Trophoblast cell (in vitro differentiated cells and primary cell): ENCODE results near the gene SWI5.

Experiments used
- DNase-seq, 2 donors: peaks; one replicate each; pipeline ENCODE4 v3.0.0-alpha.2; 2016
- H2AFZ ChIP-seq: 2 replicates; pipeline ENCODE4 v1.6.1; 2013; ENCODE audit warnings: low read length, moderate library complexity, mild to moderate bottlenecking; ENCODE audit not compliant: insufficient read depth, poor library complexity
- H2AK5ac ChIP-seq: 2 replicates; pipeline ENCODE4 v1.6.1; 2013; ENCODE audit warnings: mild to moderate bottlenecking, low read length
- H2BK120ac ChIP-seq: 2 replicates; pipeline ENCODE4 v1.6.1; 2013; ENCODE audit warnings: low read length, mild to moderate bottlenecking, moderate library complexity; ENCODE audit not compliant: insufficient read depth, poor library complexity
- H2BK12ac ChIP-seq: 2 replicates; pipeline ENCODE4 v1.6.1; 2013; ENCODE audit warnings: mild to moderate bottlenecking, low read length, moderate library complexity
- H2BK5ac ChIP-seq: 2 replicates; pipeline ENCODE4 v1.6.1; 2013; ENCODE audit warnings: low read length, low read depth, moderate library complexity, mild to moderate bottlenecking; ENCODE audit not compliant: poor library complexity
- H3K14ac ChIP-seq: 2 replicates; pipeline ENCODE4 v1.6.1; 2013; ENCODE audit warnings: mild to moderate bottlenecking, low read length
- H3K18ac ChIP-seq: 2 replicates; pipeline ENCODE4 v1.6.1; 2013; ENCODE audit warnings: mild to moderate bottlenecking, low read length
- H3K23ac ChIP-seq: 2 replicates; pipeline ENCODE4 v1.6.1; 2013; ENCODE audit warnings: low read length
- H3K27ac ChIP-seq: 2 replicates; pipeline ENCODE4 v1.5.1; 2013; ENCODE audit warnings: low read depth, mild to moderate bottlenecking, inconsistent platforms, low read length, moderate library complexity
- H3K27me3 ChIP-seq: 2 replicates; pipeline ENCODE4 v1.6.1; 2013; ENCODE audit warnings: inconsistent platforms, mild to moderate bottlenecking, low read length, moderate library complexity; ENCODE audit not compliant: insufficient read depth
- H3K36me3 ChIP-seq, 2 experiments: 1 replicate in 1 of 2; 2 replicates in 1 of 2; pipeline ENCODE4 v1.6.1; 2013; ENCODE audit warnings: low read length in 2 of 2, mild to moderate bottlenecking in 2 of 2, moderate library complexity in 1 of 2; ENCODE audit not compliant: insufficient read depth in 2 of 2, control insufficient read depth in 1 of 2
- H3K4ac ChIP-seq: 2 replicates; pipeline ENCODE4 v1.6.1; 2013; ENCODE audit warnings: low read depth, mild to moderate bottlenecking, low read length, moderate library complexity
- H3K4me1 ChIP-seq, 2 experiments: 1 replicate in 1 of 2; 2 replicates in 1 of 2; pipeline ENCODE4 v1.6.1; 2013; ENCODE audit warnings: low read length in 2 of 2, mild to moderate bottlenecking in 2 of 2, moderate library complexity in 1 of 2; ENCODE audit not compliant: insufficient read depth in 2 of 2, control insufficient read depth in 1 of 2
- H3K4me2 ChIP-seq: 2 replicates; pipeline ENCODE4 v1.6.1; 2013; ENCODE audit warnings: inconsistent platforms, mild to moderate bottlenecking, low read length, moderate library complexity
- H3K4me3 ChIP-seq: 2 replicates; pipeline ENCODE4 v1.5.1; 2013; ENCODE audit warnings: mild to moderate bottlenecking, low read depth, low read length, inconsistent platforms
- H3K79me1 ChIP-seq: one replicate; pipeline ENCODE4 v1.6.1; 2013; ENCODE audit warnings: low read length
- H3K79me2 ChIP-seq: 2 replicates; pipeline ENCODE4 v1.6.1; 2013; ENCODE audit warnings: low read length, mild to moderate bottlenecking; ENCODE audit not compliant: control insufficient read depth, insufficient read depth, poor library complexity
- H3K9ac ChIP-seq: 2 replicates; pipeline ENCODE4 v1.6.1; 2013; ENCODE audit warnings: mild to moderate bottlenecking, low read length
- H3K9me3 ChIP-seq: 2 replicates; pipeline ENCODE4 v1.6.1; 2013; ENCODE audit warnings: low read depth, mild to moderate bottlenecking, control low read depth, inconsistent platforms, low read length; ENCODE audit not compliant: insufficient read depth
- H4K12ac ChIP-seq: 2 replicates; pipeline ENCODE4 v1.6.1; 2013; ENCODE audit warnings: low read depth, mild to moderate bottlenecking, low read length, moderate library complexity
- H4K8ac ChIP-seq: 2 replicates; pipeline ENCODE4 v1.6.1; 2013; ENCODE audit warnings: low read depth, mild to moderate bottlenecking, low read length, moderate library complexity
- H4K91ac ChIP-seq: one replicate; pipeline ENCODE4 v1.6.1; 2013; ENCODE audit warnings: low read depth, mild to moderate bottlenecking, low read length, moderate library complexity
- WGBS: extraction: QIAGEN DNeasy Blood & Tissue Kit; methylation state at CpG from one replicate; pipeline ENCODE4 v1.1.7; 2013; ENCODE audit warnings: missing lambda C conversion rate; ENCODE audit not compliant: insufficient read length, insufficient coverage; ENCODE audit errors: extremely low coverage; 5-methylcytosine and 5-hydroxymethylcytosine counted together

SWI5 gene

GRCh38 chr9:128262687-128263086, 13.4 kb upstream of the SWI5 start:
- no peak overlapping the region for H4K91ac ChIP-seq
- H3K9me3 ChIP-seq: no peaks in the 10 kb centered on the region
- WGBS: no CpG with 5 or more reads among the region's 4 CpGs
- no peak overlapping the region for H4K12ac ChIP-seq
- H3K14ac ChIP-seq: no peak overlapping the region
- peaks cover 74 to 85% of the 10 kb centered on the region in 2 experiments for H3K36me3 ChIP-seq
- no peak overlapping the region for H3K23ac ChIP-seq
- no peak overlapping the region for H3K27ac ChIP-seq
- H3K79me1 ChIP-seq: no peaks in the 10 kb centered on the region
- no peak overlapping the region for H3K4me3 ChIP-seq
- H2BK12ac ChIP-seq: no peak overlapping the region
- H3K4me1 ChIP-seq: no peaks in the 10 kb centered on the region
- DNase-seq: no peak
- H2AFZ ChIP-seq: no peak overlapping the region
- no peak overlapping the region for H2AK5ac ChIP-seq
- H3K79me2 ChIP-seq: no peaks in the 10 kb centered on the region
- no peak overlapping the region for H2BK5ac ChIP-seq
- H4K8ac ChIP-seq: no peak overlapping the region
- H3K9ac ChIP-seq: no peak overlapping the region
- H3K4ac ChIP-seq: no peak overlapping the region
- no peaks in the 10 kb centered on the region for H3K27me3 ChIP-seq
- no peak overlapping the region for H2BK120ac ChIP-seq
- no peak overlapping the region for H3K4me2 ChIP-seq
- H3K18ac ChIP-seq: no peak overlapping the region

- H3K9me3 ChIP-seq: peaks cover 3% of the 10 kb centered on the region
- DNase-seq: no peak
- H2BK12ac ChIP-seq: no peak overlapping the region
- H3K23ac ChIP-seq: no peak overlapping the region
- no peak overlapping the region for H3K4me2 ChIP-seq
- no peak overlapping the region for H2AFZ ChIP-seq
- no CpG with 5 or more reads among the region's 10 CpGs for WGBS
- H3K4me1 ChIP-seq: no peaks in the 10 kb centered on the region
- H3K79me2 ChIP-seq: no peaks in the 10 kb centered on the region
- H3K79me1 ChIP-seq: no peaks in the 10 kb centered on the region
- no peak overlapping the region for H3K9ac ChIP-seq
- H3K27ac ChIP-seq: no peak overlapping the region
- H2AK5ac ChIP-seq: no peak overlapping the region
- H3K36me3 ChIP-seq: peaks cover 66 to 80% of the 10 kb centered on the region in 2 experiments
- no peak overlapping the region for H4K12ac ChIP-seq
- no peak overlapping the region for H3K4ac ChIP-seq
- no peak overlapping the region for H4K91ac ChIP-seq
- no peak overlapping the region for H4K8ac ChIP-seq
- H3K4me3 ChIP-seq: no peak overlapping the region
- no peak overlapping the region for H2BK120ac ChIP-seq
- H2BK5ac ChIP-seq: no peak overlapping the region
- no peaks in the 10 kb centered on the region for H3K27me3 ChIP-seq
- H3K18ac ChIP-seq: peak overlapping the region; percentile 27
- H3K14ac ChIP-seq: no peak overlapping the region
Measured at GRCh38 chr9:128265348-128265847, 10.7 kb upstream of the SWI5 start.

GRCh38 chr9:128266868-128267590, 9.0 kb upstream of the SWI5 start:
- Histone ChIP-seq H3K4me1 (peaks cover 4 to 9% of the 10 kb centered on the region in 2 experiments), H3K79me1 (no peaks in the 10 kb centered on the region), H4K8ac (no peak overlapping the region), H3K36me3 (peaks cover 54 to 70% of the 10 kb centered on the region in 2 experiments), H2BK5ac (no peak overlapping the region), H2BK12ac (no peak overlapping the region), H3K9me3 (peaks cover 3% of the 10 kb centered on the region), H3K4me3 (no peak overlapping the region), H3K9ac (no peak overlapping the region), H4K91ac (no peak overlapping the region), H3K27me3 (no peaks in the 10 kb centered on the region), H3K4ac (no peak overlapping the region), H3K23ac (no peak overlapping the region), H2AFZ (no peak overlapping the region), H3K79me2 (no peaks in the 10 kb centered on the region), H3K4me2 (no peak overlapping the region), H3K18ac (no peak overlapping the region), H3K27ac (no peak overlapping the region), H3K14ac (no peak overlapping the region), H2AK5ac (no peak overlapping the region), H4K12ac (no peak overlapping the region), H2BK120ac (no peak overlapping the region)
- no CpG with 5 or more reads among the region's 15 CpGs for WGBS
- DNase-seq: no peak

- Histone ChIP-seq H3K9me3 (peaks cover 3% of the 10 kb centered on the region), H3K27me3 (no peaks in the 10 kb centered on the region), H2AK5ac (no peak overlapping the region), H3K36me3 (peaks cover 45 to 56% of the 10 kb centered on the region in 2 experiments), H3K9ac (no peak overlapping the region), H3K14ac (peak overlapping the region; percentile 14), H3K4me3 (no peak overlapping the region), H4K8ac (no peak overlapping the region), H3K4ac (no peak overlapping the region), H4K12ac (no peak overlapping the region), H3K79me1 (peaks cover 9% of the 10 kb centered on the region), H4K91ac (peak overlapping the region; percentile 40), H3K4me1 (peaks cover 4 to 14% of the 10 kb centered on the region in 2 experiments), H2BK120ac (no peak overlapping the region), H2AFZ (no peak overlapping the region), H3K23ac (no peak overlapping the region), H2BK12ac (no peak overlapping the region), H3K27ac (peak overlapping the region; percentile 57), H3K79me2 (peaks cover 9% of the 10 kb centered on the region), H2BK5ac (no peak overlapping the region), H3K4me2 (peak overlapping the region; percentile 29), H3K18ac (no peak overlapping the region)
- no CpG with 5 or more reads among the region's 3 CpGs for WGBS
- DNase-seq: peak; percentile 78 to 86
Measured at GRCh38 chr9:128271112-128271511, 5.0 kb upstream of the SWI5 start.
